HG03457 (cell line): ENCODE data around the gene PHOX2B.

Experiments used
- ATAC-seq: cut with Tn5 transposase; IDR thresholded peaks from one replicate; pipeline ENCODE4 v1.9.1; 2021; ENCODE audit warnings: moderate number of reproducible peaks; ENCODE audit not compliant: unreplicated experiment

PHOX2B gene

GRCh38 chr4:41748571-41749475, at the start of gene PHOX2B:
Gene PHOX2B, minus strand, starts transcription at chr4:41748725. Its CDS starts 115 bp downstream, at chr4:41748610.
- no peak for ATAC-seq

- no peak for ATAC-seq
These were observed 48.7 kb upstream of the PHOX2B start for GRCh38 chr4:41797260-41797659.

- no peak for ATAC-seq
These were observed 48.2 kb upstream of the PHOX2B start for GRCh38 chr4:41796545-41797210.

GRCh38 chr4:41795796-41796385, 47.4 kb upstream of the PHOX2B start:
- ATAC-seq: no peak

GRCh38 chr4:41792166-41792565, 43.6 kb upstream of the PHOX2B start:
- no peak for ATAC-seq

GRCh38 chr4:41791557-41791956, 43.0 kb upstream of the PHOX2B start:
- ATAC-seq: no peak

GRCh38 chr4:41787931-41788330, 39.4 kb upstream of the PHOX2B start:
- ATAC-seq: no peak

- ATAC-seq: no peak
These were observed 37.1 kb upstream of the PHOX2B start for GRCh38 chr4:41785665-41786064.

- no peak for ATAC-seq
These were observed 35.9 kb upstream of the PHOX2B start for GRCh38 chr4:41784191-41784979.

- no peak for ATAC-seq
These were observed 27.9 kb upstream of the PHOX2B start for GRCh38 chr4:41776466-41776865.

- no peak for ATAC-seq
These were observed 15.2 kb upstream of the PHOX2B start for GRCh38 chr4:41763729-41764128.

GRCh38 chr4:41758884-41759283, 10.4 kb upstream of the PHOX2B start:
- ATAC-seq: no peak

GRCh38 chr4:41757521-41758156, 9.1 kb upstream of the PHOX2B start:
- no peak for ATAC-seq

GRCh38 chr4:41753942-41754341, 5.4 kb upstream of the PHOX2B start:
- ATAC-seq: no peak

GRCh38 chr4:41752081-41752836, 3.7 kb upstream of the PHOX2B start:
- ATAC-seq: no peak

- no peak for ATAC-seq
These were observed 3.0 kb upstream of the PHOX2B start for GRCh38 chr4:41751449-41752061.

- no peak for ATAC-seq
These were observed 2.3 kb upstream of the PHOX2B start for GRCh38 chr4:41750626-41751448.

- ATAC-seq: no peak
These were observed 1.6 kb upstream of the PHOX2B start for GRCh38 chr4:41750121-41750625.
